ENCODE results near the gene CEL.
A peak's percentile ranks its signal among the peaks of the same experiment; 100 is the strongest.

Gene CEL

GRCh38 chr9:133056533-133056932 is 5.2 kb upstream of the CEL start:
- no peak for TF ChIP-seq CTCF (IDR thresholded peaks at IDR 0.05; ENCODE audit: borderline replicate concordance, control extremely low read depth, extremely low read depth, insufficient read depth, missing control alignments)
- DNase-seq (ENCODE audit: low spot score): peak; percentile 34
- in situ Hi-C loops (cut with MboI; ENCODE audit: low sequenced_read_pairs, unreplicated experiment): no loop called here

- peak; percentile 34 for DNase-seq (ENCODE audit: low spot score)
- TF ChIP-seq CTCF (IDR thresholded peaks at IDR 0.05; ENCODE audit: borderline replicate concordance, control extremely low read depth, extremely low read depth, insufficient read depth, missing control alignments): no peak
Measured at GRCh38 chr9:133057006-133057405, 4.8 kb upstream of the CEL start.

GRCh38 chr9:133057553-133057952 is 4.2 kb upstream of the CEL start:
- no peak for TF ChIP-seq CTCF (IDR thresholded peaks at IDR 0.05; ENCODE audit: borderline replicate concordance, control extremely low read depth, extremely low read depth, insufficient read depth, missing control alignments)
- in situ Hi-C loops (cut with MboI; ENCODE audit: low sequenced_read_pairs, unreplicated experiment): no loop called here
- DNase-seq (ENCODE audit: low spot score): no peak

More at GRCh38 chr9:133057006-133057405, 4.8 kb upstream of the CEL start:
- in situ Hi-C loops (cut with MboI; ENCODE audit: low sequenced_read_pairs, unreplicated experiment): no loop called here

DNA sequence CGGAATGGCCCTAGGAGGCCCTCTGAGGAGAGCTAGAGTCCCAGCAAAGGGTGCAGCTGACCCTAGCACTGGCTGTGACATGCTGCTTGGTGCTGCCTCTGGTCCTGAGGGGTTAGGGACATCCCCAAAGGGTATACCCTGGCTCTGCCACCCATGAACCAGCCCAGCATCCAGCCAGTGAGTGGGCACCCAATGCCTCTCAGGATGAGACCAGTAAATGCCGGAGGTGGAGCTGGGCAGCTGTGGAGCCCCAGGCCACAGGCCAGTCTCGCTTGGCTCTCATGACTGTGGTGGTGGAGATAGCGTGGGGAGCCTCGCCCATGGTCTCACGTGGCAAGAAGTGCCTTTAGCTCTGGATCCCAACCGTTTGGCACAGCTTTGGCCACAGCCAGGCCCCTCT is 3.7 kb upstream of the CEL start:
- no peak for TF ChIP-seq CTCF (IDR thresholded peaks at IDR 0.05; ENCODE audit: borderline replicate concordance, control extremely low read depth, extremely low read depth, insufficient read depth, missing control alignments)
- DNase-seq (ENCODE audit: low spot score): no peak
- in situ Hi-C loops (cut with MboI; ENCODE audit: low sequenced_read_pairs, unreplicated experiment): no loop called here

GRCh38 chr9:133058550-133059320 is 3.0 kb upstream of the CEL start:
- DNase-seq (ENCODE audit: low spot score): peak; percentile 63
- no peak for TF ChIP-seq CTCF (IDR thresholded peaks at IDR 0.05; ENCODE audit: borderline replicate concordance, control extremely low read depth, extremely low read depth, insufficient read depth, missing control alignments)
- in situ Hi-C loops (cut with MboI; ENCODE audit: low sequenced_read_pairs, unreplicated experiment): no loop called here

- no peak for DNase-seq (ENCODE audit: low spot score)
- in situ Hi-C loops (cut with MboI; ENCODE audit: low sequenced_read_pairs, unreplicated experiment): no loop called here
- no peak for TF ChIP-seq CTCF (IDR thresholded peaks at IDR 0.05; ENCODE audit: borderline replicate concordance, control extremely low read depth, extremely low read depth, insufficient read depth, missing control alignments)
Measured at GRCh38 chr9:133059623-133060022, 2.2 kb upstream of the CEL start.
